Thyroid gland (tissue), 4 donors: Measurements from ENCODE around the gene KRT3. TPM values are rescaled to one million over a fixed set of nuclear protein-coding genes. Genes with fewer than 3 reads are reported as not detected.

Source experiments
- DNase-seq, 2 donors: peaks; one replicate each; pipeline ENCODE4 v3.0.0-alpha.2; 2019
- H3K27ac ChIP-seq, 3 donors: fragments of 200-600 bp; sonication (generic); 1 replicate in 2 of 3; 2 replicates in 1 of 3; pipeline ENCODE4 v1.5.1; 2016 to 2019; ENCODE audit warnings: mild to moderate bottlenecking in 1 of 3, moderate library complexity in 1 of 3
- H3K27me3 ChIP-seq: fragments of 200-600 bp; sonication (generic); one replicate; pipeline ENCODE4 v1.5.1; 2019
- H3K36me3 ChIP-seq, 2 donors: fragments of 200-600 bp; sonication (generic); one replicate each; pipeline ENCODE4 v1.5.1; 2016 to 2019
- H3K4me1 ChIP-seq, 2 donors: fragments of 200-600 bp; sonication (generic); one replicate each; pipeline ENCODE4 v1.5.1; 2017 to 2019
- H3K4me3 ChIP-seq, 3 donors: fragments of 200-600 bp; sonication (generic); replicated peaks in 1 of 3; 1 replicate in 2 of 3; 2 replicates in 1 of 3; pipeline ENCODE4 v1.5.1; 2016; ENCODE audit warnings: mild to moderate bottlenecking in 1 of 3
- H3K9me3 ChIP-seq: fragments of 200-600 bp; sonication (generic); one replicate; pipeline ENCODE4 v1.5.1; 2017
- POLR2A ChIP-seq, 2 donors: fragments of 450-650 bp; IDR thresholded peaks; one replicate each; pipeline ENCODE4 v1.6.1; 2017; ENCODE audit warnings: antibody characterized with exemption in 2 of 2, mild to moderate bottlenecking in 2 of 2, moderate library complexity in 1 of 2
- WGBS, 2 donors: methylation state at CpG; one replicate each; pipeline ENCODE4 v1.1.5; 2017; 5-methylcytosine and 5-hydroxymethylcytosine counted together
- intact Hi-C: fragments of 100-400 bp; cut with DNase I; formaldehyde crosslinking; loops from one replicate; pipeline ENCODE4 v1.15.1; 2023
- total RNA-seq, 4 donors: library from RNA; depleted of rRNA; stranded (reverse); fragments of >200 nt; gene quantifications; one replicate each; pipeline ENCODE4 v1.2.3, GENCODE V29; 2016
- TF ChIP-seq, protein P1 (sequence below), 6 experiments: fragments of 200-600 bp in 3 of 6; fragments of 450-650 bp in 3 of 6; sonication (generic) in 3 of 6; IDR thresholded peaks; one replicate each; pipeline ENCODE4 v1.5.1; 2016 to 2019; ENCODE audit warnings: antibody characterized with exemption in 6 of 6, mild to moderate bottlenecking in 2 of 6, inconsistent platforms in 1 of 6, moderate library complexity in 1 of 6

KRT3 gene
- total RNA-seq, 4 donors from 2014 or later = not detected

GRCh38 chr12:52811191-52812072 is 15.5 kb upstream of the KRT3 start:
- H3K27ac ChIP-seq = no peak overlapping the region
- H3K27me3 ChIP-seq = no peaks in the 10 kb centered on the region
- WGBS, 2 donors = 90 to 94% methylated on average over 9 of the region's 9 CpGs
- TF ChIP-seq, protein P1, sequence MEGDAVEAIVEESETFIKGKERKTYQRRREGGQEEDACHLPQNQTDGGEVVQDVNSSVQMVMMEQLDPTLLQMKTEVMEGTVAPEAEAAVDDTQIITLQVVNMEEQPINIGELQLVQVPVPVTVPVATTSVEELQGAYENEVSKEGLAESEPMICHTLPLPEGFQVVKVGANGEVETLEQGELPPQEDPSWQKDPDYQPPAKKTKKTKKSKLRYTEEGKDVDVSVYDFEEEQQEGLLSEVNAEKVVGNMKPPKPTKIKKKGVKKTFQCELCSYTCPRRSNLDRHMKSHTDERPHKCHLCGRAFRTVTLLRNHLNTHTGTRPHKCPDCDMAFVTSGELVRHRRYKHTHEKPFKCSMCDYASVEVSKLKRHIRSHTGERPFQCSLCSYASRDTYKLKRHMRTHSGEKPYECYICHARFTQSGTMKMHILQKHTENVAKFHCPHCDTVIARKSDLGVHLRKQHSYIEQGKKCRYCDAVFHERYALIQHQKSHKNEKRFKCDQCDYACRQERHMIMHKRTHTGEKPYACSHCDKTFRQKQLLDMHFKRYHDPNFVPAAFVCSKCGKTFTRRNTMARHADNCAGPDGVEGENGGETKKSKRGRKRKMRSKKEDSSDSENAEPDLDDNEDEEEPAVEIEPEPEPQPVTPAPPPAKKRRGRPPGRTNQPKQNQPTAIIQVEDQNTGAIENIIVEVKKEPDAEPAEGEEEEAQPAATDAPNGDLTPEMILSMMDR (IDR thresholded peaks at IDR 0.05) = no peak
- TF ChIP-seq POLR2A (IDR thresholded peaks at IDR 0.05) = no peak
- H3K9me3 ChIP-seq = no peaks in the 10 kb centered on the region
- no peak overlapping the region for H3K4me3 ChIP-seq
- no peak for DNase-seq
- no peaks in the 10 kb centered on the region for H3K36me3 ChIP-seq
- intact Hi-C loops = no loop called here
- peaks cover 3 to 4% of the 10 kb centered on the region in 2 donors for H3K4me1 ChIP-seq

DNA sequence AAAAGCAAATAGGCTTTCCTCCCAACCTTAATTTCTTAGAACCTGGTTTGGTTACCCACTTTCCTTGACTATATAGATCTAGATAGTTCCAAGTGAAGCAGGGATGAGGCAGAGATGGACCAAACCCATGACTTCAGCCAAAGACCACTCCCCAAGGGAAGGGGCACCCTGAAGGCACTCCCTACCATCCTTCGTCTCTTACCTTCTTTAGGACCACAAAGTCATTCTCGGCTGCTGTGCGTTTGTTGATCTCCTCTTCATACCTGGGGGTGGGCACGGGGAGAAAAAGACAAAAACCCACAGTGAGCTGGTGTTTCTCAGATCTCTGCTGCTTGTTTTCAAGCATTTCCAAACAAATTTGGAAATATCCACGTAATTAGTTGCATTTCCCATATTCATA is 14.6 kb upstream of the KRT3 start:
- no peak overlapping the region for H3K27ac ChIP-seq
- H3K4me1 ChIP-seq = peaks cover 7 to 11% of the 10 kb centered on the region in 2 donors
- no peaks in the 10 kb centered on the region for H3K9me3 ChIP-seq
- WGBS, 2 donors = 73 to 75% methylated on average over 5 of the region's 5 CpGs
- TF ChIP-seq, protein P1 (IDR thresholded peaks at IDR 0.05) = no peak
- intact Hi-C loops = no loop called here
- no peaks in the 10 kb centered on the region for H3K36me3 ChIP-seq
- no peak for DNase-seq
- no peaks in the 10 kb centered on the region for H3K27me3 ChIP-seq
- no peak overlapping the region for H3K4me3 ChIP-seq

DNA sequence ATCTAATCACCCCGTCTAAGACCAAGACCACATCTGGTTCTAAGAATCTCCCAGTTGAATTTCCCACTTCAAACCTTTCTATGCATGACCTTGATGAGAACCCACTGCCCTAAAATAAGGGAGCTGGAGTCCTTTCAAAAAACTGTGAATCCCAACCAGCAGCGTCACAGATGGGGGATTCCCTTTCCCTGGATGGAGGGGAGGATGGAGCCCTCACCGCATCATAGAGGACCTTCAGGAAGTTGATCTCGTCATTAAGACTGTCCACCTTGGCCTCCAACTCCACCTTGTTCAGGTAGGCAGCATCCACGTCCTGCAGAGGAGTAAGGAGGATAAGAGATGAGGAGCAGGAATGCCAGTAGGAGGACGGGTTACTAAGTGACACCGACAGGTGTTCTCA is 13.2 kb upstream of the KRT3 start:
- WGBS, 2 donors = 83 to 84% methylated on average over 7 of the region's 7 CpGs
- Histone ChIP-seq H3K4me3 (no peak overlapping the region), H3K27ac (no peak overlapping the region), H3K27me3 (no peaks in the 10 kb centered on the region), H3K36me3 (no peaks in the 10 kb centered on the region), H3K4me1 (peaks cover 5 to 14% of the 10 kb centered on the region in 2 donors), H3K9me3 (no peaks in the 10 kb centered on the region)
- no peak for DNase-seq
- no peak for TF ChIP-seq POLR2A (IDR thresholded peaks at IDR 0.05)
- TF ChIP-seq, protein P1 (IDR thresholded peaks at IDR 0.05) = no peak
- intact Hi-C loops = no loop called here

- WGBS, 2 donors = 89 to 95% methylated on average over 7 to 8 of the region's 8 CpGs
- intact Hi-C loops = no loop called here
These were observed 12.8 kb upstream of the KRT3 start for GRCh38 chr12:52808573-52809160.

More at GRCh38 chr12:52808573-52809160, 12.8 kb upstream of the KRT3 start:
- H3K4me1 ChIP-seq = peaks cover 4 to 12% of the 10 kb centered on the region in 2 donors
- no peak overlapping the region for H3K4me3 ChIP-seq
- H3K27me3 ChIP-seq = no peaks in the 10 kb centered on the region
- H3K36me3 ChIP-seq = no peaks in the 10 kb centered on the region
- no peaks in the 10 kb centered on the region for H3K9me3 ChIP-seq
- no peak for TF ChIP-seq POLR2A (IDR thresholded peaks at IDR 0.05)
- TF ChIP-seq, protein P1 (IDR thresholded peaks at IDR 0.05) = no peak
- DNase-seq = no peak
- no peak overlapping the region for H3K27ac ChIP-seq
